ENCODE results near the gene CEP20. TPM values are rescaled to one million over a fixed set of nuclear protein-coding genes. Genes with fewer than 3 reads are reported as not detected.
A peak's percentile ranks its signal among the peaks of the same experiment; 100 is the strongest.

CEP20 gene
- total RNA-seq, 1 donor from 2014 or later: 30.6 TPM

DNA sequence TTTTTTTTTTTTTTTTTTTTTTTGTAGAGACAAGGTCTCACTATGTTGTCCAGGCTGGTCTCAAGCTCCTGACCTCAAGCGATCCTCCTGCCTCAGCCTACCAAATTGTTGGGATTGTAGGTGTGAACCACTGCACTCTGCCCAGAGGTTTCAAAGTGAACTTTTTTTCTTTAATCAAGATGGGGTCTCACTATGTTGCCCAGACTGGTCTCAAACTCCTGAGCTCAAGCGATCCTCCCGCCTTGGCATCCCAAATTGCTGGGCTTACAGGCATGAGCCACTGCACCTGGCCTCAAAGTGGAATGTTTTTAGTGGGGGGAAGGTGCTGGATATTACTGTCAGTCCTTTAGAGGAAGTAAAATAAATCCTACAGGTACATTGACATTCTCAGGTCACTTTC lies 12.0 kb upstream of the CEP20 start:
- intact Hi-C loops (cut with micrococcal nuclease): no loop called here
- DNase-seq (no peak), ATAC-seq (no peak)

DNA sequence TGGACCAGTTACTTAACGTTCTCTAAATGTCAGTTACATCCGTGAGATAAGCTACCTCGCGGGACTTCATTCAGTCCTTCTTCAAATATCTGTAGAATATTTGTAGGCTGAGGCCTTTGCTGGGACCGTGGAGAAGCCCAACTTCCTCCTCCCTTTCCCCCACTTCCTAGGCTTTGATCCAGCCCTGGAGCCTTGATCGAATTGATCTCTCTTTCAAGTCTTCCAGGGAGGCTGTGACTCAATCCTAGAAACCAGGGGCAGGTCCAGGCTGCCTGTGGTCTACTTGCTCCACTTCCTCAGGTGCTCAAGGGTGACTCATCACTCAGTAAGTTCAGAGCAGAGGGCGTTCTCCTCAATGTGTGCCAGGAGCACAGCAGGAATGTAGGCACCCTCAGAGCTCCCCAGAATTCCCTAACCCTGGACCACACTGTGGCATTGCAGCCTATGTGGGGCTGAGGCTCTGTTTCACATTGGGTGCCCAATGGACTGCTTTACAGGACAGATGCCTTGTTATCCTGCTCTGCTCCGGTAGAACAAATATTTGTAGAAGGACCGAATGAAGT lies 11.2 kb upstream of the CEP20 start:
- intact Hi-C loops (cut with micrococcal nuclease): no loop called here
- ATAC-seq (no peak), DNase-seq (no peak)

GRCh38 chr16:15898654-15899053 lies 10.3 kb upstream of the CEP20 start:
- DNase-seq (no peak), ATAC-seq (no peak)
- intact Hi-C loops (cut with micrococcal nuclease): no loop called here

- ATAC-seq: no peak
- intact Hi-C loops (cut with micrococcal nuclease): no loop called here
- DNase-seq: no peak
These were observed 9.4 kb upstream of the CEP20 start for GRCh38 chr16:15897834-15898254.

DNA sequence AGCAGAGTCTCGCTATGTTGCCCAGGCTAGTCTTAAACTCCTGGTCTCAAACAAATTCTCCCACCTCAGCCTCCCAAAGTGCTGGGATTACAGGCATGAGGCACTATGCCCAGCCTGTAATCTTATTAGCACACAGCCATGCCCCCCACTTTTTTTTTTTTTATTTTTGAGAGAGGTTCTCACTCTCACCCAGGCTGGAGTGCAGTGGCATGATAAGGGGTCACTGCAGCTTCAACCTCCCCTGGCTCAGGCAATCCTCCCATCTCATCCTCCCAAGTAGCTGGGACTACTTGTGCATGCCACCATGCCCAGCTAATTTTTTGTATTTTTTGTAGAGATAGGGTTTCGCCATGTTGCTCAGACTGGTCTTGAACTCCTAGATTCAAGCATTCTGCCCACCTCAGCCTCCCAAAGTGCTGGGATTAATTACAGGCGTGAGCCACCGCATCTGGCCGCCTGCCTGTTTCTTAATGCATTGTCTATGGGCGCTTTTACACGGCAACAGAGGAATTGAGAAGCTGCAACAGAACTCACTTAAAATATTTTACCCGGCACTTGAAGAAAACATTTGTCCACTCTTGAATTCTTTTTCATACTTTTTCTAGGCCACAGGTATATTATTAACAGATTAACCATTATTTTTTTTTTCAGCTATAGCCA lies 8.8 kb upstream of the CEP20 start:
- intact Hi-C loops (cut with micrococcal nuclease): no loop called here
- ATAC-seq: no peak
- DNase-seq: no peak

- intact Hi-C loops (cut with micrococcal nuclease): no loop called here
- DNase-seq: no peak
- no peak for ATAC-seq
These were observed 6.4 kb upstream of the CEP20 start for GRCh38 chr16:15894571-15895374.

- ATAC-seq: no peak
- intact Hi-C loops (cut with micrococcal nuclease): no loop called here
- no peak for DNase-seq
These were observed 3.1 kb upstream of the CEP20 start for GRCh38 chr16:15891508-15891907.

DNA sequence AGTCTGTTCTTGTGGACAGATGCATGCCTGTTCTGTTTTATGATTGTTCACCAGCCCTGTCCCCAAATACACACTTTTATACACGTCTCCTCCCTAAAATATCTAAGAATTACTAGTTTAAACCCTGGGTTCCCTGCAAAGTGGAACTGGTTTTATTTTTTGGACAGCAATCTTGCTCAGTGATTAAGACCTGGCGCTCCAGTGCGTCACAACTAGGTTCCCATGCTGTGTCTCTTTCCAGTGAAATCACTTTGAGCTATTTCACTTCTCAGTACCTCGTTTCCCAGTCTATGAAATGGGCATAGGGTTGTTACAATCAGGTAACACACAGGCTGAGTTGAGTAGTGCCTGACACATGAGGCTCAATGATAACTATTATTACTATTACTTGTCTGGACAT lies 1.1 kb downstream of the CEP20 start:
- DNase-seq (no peak), ATAC-seq (no peak)
- intact Hi-C loops (cut with micrococcal nuclease): loop anchor here (5.0 kb wide), 1 partner anchor 240 kb away; no protein-coding TSS in a partner anchor

DNA sequence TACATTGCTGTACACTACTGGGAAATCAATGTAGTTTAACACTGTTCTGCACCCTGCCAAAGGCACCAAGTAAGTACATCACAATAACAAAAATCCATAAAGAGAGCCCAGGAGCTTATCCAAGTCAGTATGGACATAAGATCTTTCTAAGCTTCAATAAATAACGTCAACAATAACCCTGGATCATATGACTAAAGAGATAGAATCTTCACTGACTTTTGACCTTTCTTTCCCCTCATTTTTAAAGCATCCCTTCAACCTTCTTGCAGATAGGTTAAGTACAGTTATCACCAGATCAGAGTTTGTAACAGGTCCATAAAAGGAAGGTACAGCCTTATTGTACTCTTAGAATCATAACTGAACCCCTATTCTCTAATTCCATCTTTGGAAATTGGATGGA lies 2.3 kb downstream of the CEP20 start:
- intact Hi-C loops (cut with micrococcal nuclease): loop anchor here (5.0 kb wide), 1 partner anchor 241 kb away; no protein-coding TSS in a partner anchor
- ATAC-seq: no peak
- no peak for DNase-seq

DNA sequence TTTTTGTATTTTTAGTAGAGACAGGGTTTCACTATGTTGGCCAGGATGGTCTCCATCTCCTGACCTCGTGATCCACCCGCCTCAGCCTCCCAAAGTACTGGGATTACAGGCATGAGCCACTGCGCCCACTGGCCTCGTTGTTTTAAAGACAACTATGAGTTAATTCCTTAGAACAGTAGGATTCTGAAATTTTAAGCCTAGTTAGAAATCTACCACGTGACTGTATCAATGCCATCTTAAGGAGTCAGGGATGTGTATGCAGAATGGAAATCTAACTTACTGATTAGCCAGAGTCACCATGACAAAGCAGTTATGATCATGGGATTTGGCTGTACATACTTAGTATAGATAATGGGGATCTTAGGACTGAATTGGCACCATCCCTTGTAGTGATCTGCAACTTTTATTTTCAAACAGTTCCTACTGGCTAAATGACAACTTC lies 2.8 kb downstream of the CEP20 start:
- ATAC-seq (no peak), DNase-seq (no peak)
- intact Hi-C loops (cut with micrococcal nuclease): loop anchor here (5.0 kb wide), 1 partner anchor 242 kb away; no protein-coding TSS in a partner anchor

- ATAC-seq (no peak), DNase-seq (no peak)
- intact Hi-C loops (cut with micrococcal nuclease): no loop called here
These were observed 5.8 kb downstream of the CEP20 start for GRCh38 chr16:15882563-15882962.

DNA sequence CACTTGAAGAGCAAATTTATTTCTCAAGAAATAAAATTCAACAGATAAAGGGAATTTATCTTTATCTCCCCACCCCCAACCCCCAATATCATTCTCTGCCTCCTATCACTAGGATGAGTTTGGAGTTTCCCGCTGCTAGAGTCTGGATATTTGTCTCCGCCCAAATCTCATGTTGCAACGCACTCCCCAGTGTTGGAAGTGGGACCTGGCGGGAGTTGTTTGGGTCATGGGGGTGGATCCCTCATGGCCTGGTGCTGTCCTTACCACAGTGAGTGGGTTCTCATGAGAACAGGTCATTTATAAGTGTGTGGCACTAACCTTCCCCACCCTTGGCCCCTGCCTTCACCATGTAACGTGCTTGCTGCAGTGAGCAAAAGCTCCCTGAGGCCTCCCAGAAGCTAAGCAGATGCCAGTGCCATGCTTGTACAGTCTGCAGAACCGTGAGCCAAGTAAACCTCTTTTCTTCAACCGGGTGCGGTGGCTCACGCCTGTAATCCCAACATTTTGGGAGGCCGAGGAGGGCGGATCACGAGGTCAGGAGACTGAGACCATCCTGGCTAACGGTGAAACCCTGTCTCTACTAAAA lies 6.5 kb downstream of the CEP20 start:
- intact Hi-C loops (cut with micrococcal nuclease): no loop called here
- ATAC-seq: no peak
- no peak for DNase-seq

DNA sequence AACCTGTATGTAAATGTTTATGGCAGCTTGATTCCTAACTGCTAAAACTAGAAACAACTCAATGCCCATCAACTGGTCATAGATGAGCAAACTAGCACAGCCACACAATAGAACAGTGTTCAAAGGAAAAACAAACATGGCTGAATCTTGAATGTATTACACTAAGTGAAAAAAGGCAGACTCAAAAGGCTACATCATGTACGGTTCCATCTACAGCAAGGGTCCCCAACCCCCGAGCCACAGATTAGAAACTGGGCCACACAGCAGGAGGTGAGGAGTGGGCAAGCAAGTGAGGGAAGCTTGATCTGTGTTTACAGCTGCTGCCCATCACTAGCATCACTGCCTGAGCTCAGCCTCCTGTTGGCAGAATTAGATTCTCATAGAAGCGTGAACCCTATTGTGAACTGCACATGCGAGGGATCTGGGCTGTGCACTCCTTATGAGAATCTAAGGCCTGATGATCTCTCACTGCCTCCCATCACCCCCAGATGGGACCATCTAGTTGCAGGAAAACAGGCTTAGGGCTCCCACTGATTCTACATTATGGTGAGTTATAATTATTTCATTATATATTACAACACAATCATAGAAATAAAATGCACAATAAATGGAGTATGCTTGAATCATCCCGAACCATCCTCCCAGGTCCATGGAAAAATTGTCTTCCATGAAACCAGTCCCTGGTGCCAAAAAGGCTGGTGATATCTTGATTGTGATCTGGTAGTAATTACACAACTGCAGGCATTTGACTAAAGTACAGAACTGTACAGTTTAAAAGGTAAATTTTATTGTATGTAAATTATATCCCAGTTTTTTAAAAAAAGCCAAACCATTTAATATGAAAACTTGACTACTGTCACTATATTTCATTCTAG lies 7.7 kb downstream of the CEP20 start:
- ATAC-seq (no peak), DNase-seq (no peak)
- intact Hi-C loops (cut with micrococcal nuclease): no loop called here

- ATAC-seq (no peak), DNase-seq (no peak)
- intact Hi-C loops (cut with micrococcal nuclease): no loop called here
These were observed 9.1 kb downstream of the CEP20 start for GRCh38 chr16:15879255-15879811.

- intact Hi-C loops (cut with micrococcal nuclease): no loop called here
These were observed 11.9 kb downstream of the CEP20 start for GRCh38 chr16:15876503-15876902.

DNA sequence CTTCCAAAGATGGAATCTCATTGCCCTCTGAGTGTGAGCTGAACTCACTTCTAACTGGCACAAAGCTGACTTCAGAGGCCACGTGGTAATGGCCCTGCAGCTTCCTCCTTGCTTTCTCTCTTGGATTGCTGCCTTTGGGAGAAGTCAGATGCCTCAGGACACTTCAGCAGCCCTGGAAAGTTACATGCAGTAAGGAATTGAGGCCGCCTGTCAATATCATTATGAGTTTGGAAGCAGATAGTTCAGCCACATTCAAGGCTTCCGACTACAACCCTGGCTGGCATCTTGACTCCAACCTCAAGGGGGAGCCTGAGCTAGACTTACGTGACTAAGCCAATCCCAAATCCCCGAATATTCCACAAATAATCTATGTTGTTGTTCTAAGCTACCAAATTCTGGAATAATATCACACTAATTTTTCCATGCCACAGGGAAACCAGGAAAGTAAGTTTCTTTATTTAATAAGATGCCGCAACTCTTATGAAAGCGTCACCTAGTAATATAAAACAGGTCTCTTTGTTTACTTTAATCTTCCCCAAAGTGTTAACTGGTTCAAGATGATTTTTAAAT lies 13.6 kb downstream of the CEP20 start:
- DNase-seq (peak; percentile 42), ATAC-seq (peak; percentile 82)
- intact Hi-C loops (cut with micrococcal nuclease): no loop called here

More at GRCh38 chr16:15876503-15876902, 11.9 kb downstream of the CEP20 start:
- ATAC-seq (no peak), DNase-seq (no peak)

- intact Hi-C loops (cut with micrococcal nuclease): no loop called here
- no peak for ATAC-seq
- DNase-seq: no peak
These were observed 14.7 kb downstream of the CEP20 start for GRCh38 chr16:15873737-15874136.

DNA sequence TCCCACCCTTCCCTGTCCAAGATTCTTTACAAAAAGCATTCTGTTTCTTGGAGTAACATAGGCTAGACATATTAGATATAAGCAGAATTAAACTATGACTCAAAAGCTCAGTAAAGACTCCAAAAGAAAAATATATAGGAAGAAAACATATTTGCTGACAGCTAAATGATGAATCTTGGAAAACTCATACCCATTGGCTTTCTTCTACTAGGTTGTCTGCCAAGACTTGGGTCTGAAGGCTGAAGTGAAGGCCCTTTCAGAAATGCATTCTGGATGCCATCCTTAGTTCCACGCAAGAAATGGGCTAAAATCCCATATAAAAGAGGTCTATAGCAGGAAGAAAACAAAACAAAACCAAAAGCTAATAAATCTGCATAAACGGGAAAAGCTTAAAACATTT lies 15.1 kb downstream of the CEP20 start:
- no peak for ATAC-seq
- no peak for DNase-seq
- intact Hi-C loops (cut with micrococcal nuclease): no loop called here
